ENCODE measurements around the gene KIF1A. TPM values are rescaled to one million over a fixed set of nuclear protein-coding genes. Genes with fewer than 3 reads are reported as not detected.
A peak's percentile ranks its signal among the peaks of the same experiment; 100 is the strongest.

Gene KIF1A
- total RNA-seq, 1 experiment from 2014 or later, result 279 TPM

- TF ChIP-seq ZNF396 (CRISPR knock-in tag; IDR thresholded peaks at IDR 0.05; ENCODE audit: borderline replicate concordance) (no peak), ETV6 (CRISPR knock-in tag; IDR thresholded peaks at IDR 0.05) (no peak), ZNF532 (CRISPR knock-in tag; IDR thresholded peaks at IDR 0.05; ENCODE audit: borderline replicate concordance) (no peak), KAT7 (CRISPR knock-in tag; IDR thresholded peaks at IDR 0.05; ENCODE audit: borderline replicate concordance) (no peak), SMAD4 (CRISPR knock-in tag; IDR thresholded peaks at IDR 0.05) (no peak), PRRX2 (CRISPR knock-in tag; IDR thresholded peaks at IDR 0.05) (no peak), E2F4 (CRISPR knock-in tag; IDR thresholded peaks at IDR 0.05; ENCODE audit: borderline replicate concordance, low read depth) (no peak), TCF7 (CRISPR knock-in tag; IDR thresholded peaks at IDR 0.05; ENCODE audit: low read depth) (no peak)
- TF ChIP-seq, protein P1, sequence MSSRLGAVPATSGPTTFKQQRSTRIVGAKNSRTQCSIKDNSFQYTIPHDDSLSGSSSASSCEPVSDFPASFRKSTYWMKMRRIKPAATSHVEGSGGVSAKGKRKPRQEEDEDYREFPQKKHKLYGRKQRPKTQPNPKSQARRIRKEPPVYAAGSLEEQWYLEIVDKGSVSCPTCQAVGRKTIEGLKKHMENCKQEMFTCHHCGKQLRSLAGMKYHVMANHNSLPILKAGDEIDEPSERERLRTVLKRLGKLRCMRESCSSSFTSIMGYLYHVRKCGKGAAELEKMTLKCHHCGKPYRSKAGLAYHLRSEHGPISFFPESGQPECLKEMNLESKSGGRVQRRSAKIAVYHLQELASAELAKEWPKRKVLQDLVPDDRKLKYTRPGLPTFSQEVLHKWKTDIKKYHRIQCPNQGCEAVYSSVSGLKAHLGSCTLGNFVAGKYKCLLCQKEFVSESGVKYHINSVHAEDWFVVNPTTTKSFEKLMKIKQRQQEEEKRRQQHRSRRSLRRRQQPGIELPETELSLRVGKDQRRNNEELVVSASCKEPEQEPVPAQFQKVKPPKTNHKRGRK (CRISPR knock-in tag; IDR thresholded peaks at IDR 0.05; ENCODE audit: borderline replicate concordance), result no peak
- TF ChIP-seq, protein P2, sequence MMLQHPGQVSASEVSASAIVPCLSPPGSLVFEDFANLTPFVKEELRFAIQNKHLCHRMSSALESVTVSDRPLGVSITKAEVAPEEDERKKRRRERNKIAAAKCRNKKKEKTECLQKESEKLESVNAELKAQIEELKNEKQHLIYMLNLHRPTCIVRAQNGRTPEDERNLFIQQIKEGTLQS (CRISPR knock-in tag; conservative IDR thresholded peaks at IDR 0.05), result no peak
Measured at GRCh38 chr2:240810199-240810598, 9.8 kb downstream of the KIF1A start (continued).

- Mint-ChIP-seq H3K4me1 (peaks cover 34% of the 10 kb centered on the region), H3K9me3 (peaks cover 7% of the 10 kb centered on the region), H3K27me3 (ENCODE audit: low read depth) (no peaks in the 10 kb centered on the region; the same call in 1 of the 2 replicates), H3K36me3 (peaks cover 53% of the 10 kb centered on the region), H3K4me3 (no peak overlapping the region), H3K27ac (no peak overlapping the region; the same call in 1 of the 2 replicates)
- no peak for ATAC-seq
- no peak for DNase-seq (ENCODE audit: low spot score)
- POLR2A ChIA-PET, result no interaction called here
- TF ChIP-seq SOX15 (CRISPR knock-in tag; IDR thresholded peaks at IDR 0.05) (no peak), ZNF317 (CRISPR knock-in tag; IDR thresholded peaks at IDR 0.05; ENCODE audit: borderline replicate concordance, low read depth) (peak; percentile 89)
- CTCF ChIA-PET, result interaction anchor here (2.1 kb wide), 1 partner anchor 30 kb away, joined by 15 read pairs; no protein-coding TSS in a partner anchor
Measured at GRCh38 chr2:240809276-240809675, 10.7 kb downstream of the KIF1A start.

DNA sequence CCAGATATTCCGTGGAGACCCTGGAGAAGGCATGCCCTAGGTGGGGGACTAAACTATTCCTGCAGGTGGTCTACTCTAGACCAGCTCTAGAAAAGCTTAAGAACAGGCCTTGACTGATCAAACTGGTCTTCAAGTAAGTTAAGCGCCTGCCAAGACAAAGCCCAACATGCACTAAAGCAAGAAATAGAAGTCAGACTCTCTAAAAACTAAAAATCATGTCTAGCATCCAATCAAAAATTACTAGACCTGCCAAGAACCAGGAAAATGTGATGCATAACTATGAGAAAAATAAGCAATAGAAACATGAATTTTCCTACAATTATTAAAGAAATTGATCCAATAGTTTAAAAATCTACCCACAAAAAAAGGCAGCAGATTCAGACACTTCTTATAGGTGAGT, 13.6 kb downstream of the KIF1A start:
- Mint-ChIP-seq H3K4me3 (no peak overlapping the region), H3K27me3 (ENCODE audit: low read depth) (no peaks in the 10 kb centered on the region), H3K4me1 (peaks cover 41% of the 10 kb centered on the region), H3K9me3 (no peaks in the 10 kb centered on the region), H3K27ac (no peak overlapping the region), H3K36me3 (peaks cover 33% of the 10 kb centered on the region)
- ATAC-seq (no peak), DNase-seq (ENCODE audit: low spot score) (no peak)
- TF ChIP-seq RORB (CRISPR knock-in tag; IDR thresholded peaks at IDR 0.05) (no peak), ATF2 (CRISPR knock-in tag; IDR thresholded peaks at IDR 0.05; ENCODE audit: borderline replicate concordance, low read depth) (no peak)
- TF ChIP-seq, protein P2 (CRISPR knock-in tag; conservative IDR thresholded peaks at IDR 0.05), result no peak
- TF ChIP-seq, protein P3, sequence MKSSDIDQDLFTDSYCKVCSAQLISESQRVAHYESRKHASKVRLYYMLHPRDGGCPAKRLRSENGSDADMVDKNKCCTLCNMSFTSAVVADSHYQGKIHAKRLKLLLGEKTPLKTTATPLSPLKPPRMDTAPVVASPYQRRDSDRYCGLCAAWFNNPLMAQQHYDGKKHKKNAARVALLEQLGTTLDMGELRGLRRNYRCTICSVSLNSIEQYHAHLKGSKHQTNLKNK (CRISPR knock-in tag; IDR thresholded peaks at IDR 0.05), result no peak
- TF ChIP-seq, protein P4, sequence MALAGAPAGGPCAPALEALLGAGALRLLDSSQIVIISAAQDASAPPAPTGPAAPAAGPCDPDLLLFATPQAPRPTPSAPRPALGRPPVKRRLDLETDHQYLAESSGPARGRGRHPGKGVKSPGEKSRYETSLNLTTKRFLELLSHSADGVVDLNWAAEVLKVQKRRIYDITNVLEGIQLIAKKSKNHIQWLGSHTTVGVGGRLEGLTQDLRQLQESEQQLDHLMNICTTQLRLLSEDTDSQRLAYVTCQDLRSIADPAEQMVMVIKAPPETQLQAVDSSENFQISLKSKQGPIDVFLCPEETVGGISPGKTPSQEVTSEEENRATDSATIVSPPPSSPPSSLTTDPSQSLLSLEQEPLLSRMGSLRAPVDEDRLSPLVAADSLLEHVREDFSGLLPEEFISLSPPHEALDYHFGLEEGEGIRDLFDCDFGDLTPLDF (CRISPR knock-in tag; IDR thresholded peaks at IDR 0.05), result no peak
- POLR2A ChIA-PET, result interaction anchor here (0.6 kb wide), 1 partner anchor 25 kb away, joined by 3 read pairs; no protein-coding TSS in a partner anchor
- CTCF ChIA-PET, result interaction anchor here (1.4 kb wide), 1 partner anchor 34 kb away, joined by 3 read pairs; no protein-coding TSS in a partner anchor
